ELR (cell line): ENCODE results near the gene FTSJ1.
A peak's percentile ranks its signal among the peaks of the same experiment; 100 is the strongest.
"Not testable (repeated sequence)": the region's sequence is repeated elsewhere in the genome, so short reads cannot be mapped to it uniquely, and the experiment has no call there.

Experiments used
- DNase-seq: peaks from one replicate; pipeline ENCODE4 v3.0.0-alpha.2; 2015; ENCODE audit warnings: low read depth

Gene FTSJ1

GRCh38 chrX:48475774-48476577 lies at the start of gene FTSJ1:
Gene FTSJ1, plus strand, starts transcription at chrX:48476199. Its CDS starts 1,849 bp downstream, at chrX:48478048.
- peak; percentile 90 for DNase-seq

- DNase-seq, result not testable (repeated sequence)
These were observed 48.8 kb upstream of the FTSJ1 start for GRCh38 chrX:48427027-48427716.

GRCh38 chrX:48429606-48430005 lies 46.4 kb upstream of the FTSJ1 start:
- DNase-seq, result not testable (repeated sequence)

GRCh38 chrX:48430166-48430565 lies 45.8 kb upstream of the FTSJ1 start:
- peak; percentile 10 for DNase-seq

- DNase-seq, result not testable (repeated sequence)
These were observed 42.3 kb upstream of the FTSJ1 start for GRCh38 chrX:48433713-48434112.

GRCh38 chrX:48447201-48447600 lies 28.8 kb upstream of the FTSJ1 start:
- not testable (repeated sequence) for DNase-seq

- DNase-seq, result no peak
These were observed 25.9 kb upstream of the FTSJ1 start for GRCh38 chrX:48450076-48450475.

- DNase-seq, result no peak
These were observed 24.3 kb upstream of the FTSJ1 start for GRCh38 chrX:48451708-48452107.

GRCh38 chrX:48456628-48457331 lies 19.2 kb upstream of the FTSJ1 start:
- DNase-seq, result no peak

GRCh38 chrX:48458711-48459110 lies 17.3 kb upstream of the FTSJ1 start:
- no peak for DNase-seq

- no peak for DNase-seq
These were observed 16.5 kb upstream of the FTSJ1 start for GRCh38 chrX:48459483-48459882.

- DNase-seq, result no peak
These were observed 16.0 kb upstream of the FTSJ1 start for GRCh38 chrX:48460031-48460430.

- no peak for DNase-seq
These were observed 15.4 kb upstream of the FTSJ1 start for GRCh38 chrX:48460606-48461005.

- DNase-seq, result no peak
These were observed 14.2 kb upstream of the FTSJ1 start for GRCh38 chrX:48461830-48462229.

GRCh38 chrX:48465336-48465933 lies 10.6 kb upstream of the FTSJ1 start:
- DNase-seq, result peak; percentile 79

- no peak for DNase-seq
These were observed 9.3 kb upstream of the FTSJ1 start for GRCh38 chrX:48466696-48467095.

GRCh38 chrX:48467281-48467761 lies 8.7 kb upstream of the FTSJ1 start:
- no peak for DNase-seq

- DNase-seq, result no peak
These were observed 7.7 kb upstream of the FTSJ1 start for GRCh38 chrX:48468247-48468671.

GRCh38 chrX:48468693-48469691 lies 7.0 kb upstream of the FTSJ1 start:
- DNase-seq, result no peak

GRCh38 chrX:48470110-48470832 lies 5.7 kb upstream of the FTSJ1 start, which contains the start of gene SLC38A5:
Gene SLC38A5, minus strand, starts transcription at chrX:48470260. Its CDS starts 2,336 bp downstream, at chrX:48467924.
- DNase-seq, result no peak
